BE2C (cell line): Measurements from ENCODE around the gene CHCHD6.
"Not testable (repeated sequence)": the region's sequence is repeated elsewhere in the genome, so short reads cannot be mapped to it uniquely, and the experiment has no call there.

Source experiments
- DNase-seq: peaks from one replicate; pipeline ENCODE4 v3.0.0-alpha.2; 2020
- H3K27me3 ChIP-seq: fragments of 250-450 bp; sonication (Bioruptor Pico); 2 replicates; pipeline ENCODE4 v1.5.1; 2020; ENCODE audit warnings: mild to moderate bottlenecking
- H3K36me3 ChIP-seq: fragments of 250-450 bp; sonication (Bioruptor Pico); 2 replicates; pipeline ENCODE4 v1.5.1; 2020; ENCODE audit warnings: mild to moderate bottlenecking
- H3K4me1 ChIP-seq: fragments of 250-450 bp; sonication (Bioruptor Pico); 2 replicates; pipeline ENCODE4 v1.5.1; 2020
- H3K4me3 ChIP-seq: 2 replicates; pipeline ENCODE4 v1.5.1; 2011; ENCODE audit warnings: low read depth, low read length
- H3K9me3 ChIP-seq: fragments of 250-450 bp; sonication (Bioruptor Pico); 2 replicates; pipeline ENCODE4 v1.5.1; 2020
- CTCF ChIP-seq: IDR thresholded peaks from 2 replicates; pipeline ENCODE4 v1.5.1; 2012; ENCODE audit warnings: mild to moderate bottlenecking, low read depth, low read length

The CHCHD6 gene

GRCh38 chr3:126798521-126798920 lies 94.5 kb downstream of the CHCHD6 start:
- H3K36me3 ChIP-seq, result no peaks in the 10 kb centered on the region
- no peak for DNase-seq
- no peak for TF ChIP-seq CTCF
- H3K9me3 ChIP-seq, result peaks cover 11% of the 10 kb centered on the region
- no peaks in the 10 kb centered on the region for H3K4me1 ChIP-seq
- H3K27me3 ChIP-seq, result no peaks in the 10 kb centered on the region
- H3K4me3 ChIP-seq, result no peak overlapping the region

GRCh38 chr3:126799099-126799498 lies 95.1 kb downstream of the CHCHD6 start:
- Histone ChIP-seq H3K4me3 (no peak overlapping the region), H3K27me3 (no peaks in the 10 kb centered on the region), H3K4me1 (no peaks in the 10 kb centered on the region), H3K9me3 (peaks cover 11% of the 10 kb centered on the region), H3K36me3 (no peaks in the 10 kb centered on the region)
- no peak for DNase-seq
- TF ChIP-seq CTCF, result no peak

GRCh38 chr3:126801312-126801711 lies 97.3 kb downstream of the CHCHD6 start:
- H3K27me3 ChIP-seq, H3K36me3 ChIP-seq, DNase-seq, H3K4me3 ChIP-seq, H3K4me1 ChIP-seq: not testable (repeated sequence)
- peaks cover 11% of the 10 kb centered on the region for H3K9me3 ChIP-seq

GRCh38 chr3:126807795-126808194 lies 103.8 kb downstream of the CHCHD6 start:
- Histone ChIP-seq H3K36me3 (no peaks in the 10 kb centered on the region), H3K27me3 (no peaks in the 10 kb centered on the region), H3K9me3 (no peaks in the 10 kb centered on the region), H3K4me3 (no peak overlapping the region), H3K4me1 (no peaks in the 10 kb centered on the region)
- TF ChIP-seq CTCF, result no peak
- no peak for DNase-seq

GRCh38 chr3:126811530-126811929 lies 107.5 kb downstream of the CHCHD6 start:
- Histone ChIP-seq H3K4me3 (no peak overlapping the region), H3K9me3 (no peaks in the 10 kb centered on the region), H3K27me3 (no peaks in the 10 kb centered on the region), H3K4me1 (peaks cover 8% of the 10 kb centered on the region), H3K36me3 (no peaks in the 10 kb centered on the region)
- no peak for TF ChIP-seq CTCF
- no peak for DNase-seq

GRCh38 chr3:126816298-126816697 lies 112.3 kb downstream of the CHCHD6 start:
- DNase-seq, result no peak
- Histone ChIP-seq H3K36me3 (no peaks in the 10 kb centered on the region), H3K9me3 (no peaks in the 10 kb centered on the region), H3K27me3 (no peaks in the 10 kb centered on the region), H3K4me1 (peaks cover 8% of the 10 kb centered on the region), H3K4me3 (no peak overlapping the region)
- no peak for TF ChIP-seq CTCF

GRCh38 chr3:126816986-126817777 lies 113.1 kb downstream of the CHCHD6 start:
- Histone ChIP-seq H3K9me3 (no peaks in the 10 kb centered on the region), H3K4me3 (no peak overlapping the region), H3K36me3 (no peaks in the 10 kb centered on the region), H3K4me1 (peaks cover 8% of the 10 kb centered on the region), H3K27me3 (no peaks in the 10 kb centered on the region)
- no peak for TF ChIP-seq CTCF
- no peak for DNase-seq
